NCI-H1436 (cell line): ENCODE data around the gene TARS2.
A peak's percentile ranks its signal among the peaks of the same experiment; 100 is the strongest.

Experiments
- DNase-seq: peaks from one replicate; lab custom pipeline; 2025; lab: John Stamatoyannopoulos, UW

Gene TARS2, protein sequence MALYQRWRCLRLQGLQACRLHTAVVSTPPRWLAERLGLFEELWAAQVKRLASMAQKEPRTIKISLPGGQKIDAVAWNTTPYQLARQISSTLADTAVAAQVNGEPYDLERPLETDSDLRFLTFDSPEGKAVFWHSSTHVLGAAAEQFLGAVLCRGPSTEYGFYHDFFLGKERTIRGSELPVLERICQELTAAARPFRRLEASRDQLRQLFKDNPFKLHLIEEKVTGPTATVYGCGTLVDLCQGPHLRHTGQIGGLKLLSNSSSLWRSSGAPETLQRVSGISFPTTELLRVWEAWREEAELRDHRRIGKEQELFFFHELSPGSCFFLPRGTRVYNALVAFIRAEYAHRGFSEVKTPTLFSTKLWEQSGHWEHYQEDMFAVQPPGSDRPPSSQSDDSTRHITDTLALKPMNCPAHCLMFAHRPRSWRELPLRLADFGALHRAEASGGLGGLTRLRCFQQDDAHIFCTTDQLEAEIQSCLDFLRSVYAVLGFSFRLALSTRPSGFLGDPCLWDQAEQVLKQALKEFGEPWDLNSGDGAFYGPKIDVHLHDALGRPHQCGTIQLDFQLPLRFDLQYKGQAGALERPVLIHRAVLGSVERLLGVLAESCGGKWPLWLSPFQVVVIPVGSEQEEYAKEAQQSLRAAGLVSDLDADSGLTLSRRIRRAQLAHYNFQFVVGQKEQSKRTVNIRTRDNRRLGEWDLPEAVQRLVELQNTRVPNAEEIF

GRCh38 chr1:150486966-150487762, at the start of gene TARS2:
TARS2 (plus strand) TSS chr1:150487419; CDS start chr1:150487451, 32 bp downstream.
- DNase-seq, result peak; percentile 95

- no peak for DNase-seq
These were observed 46.1 kb upstream of the TARS2 start for GRCh38 chr1:150441121-150441520.

DNA sequence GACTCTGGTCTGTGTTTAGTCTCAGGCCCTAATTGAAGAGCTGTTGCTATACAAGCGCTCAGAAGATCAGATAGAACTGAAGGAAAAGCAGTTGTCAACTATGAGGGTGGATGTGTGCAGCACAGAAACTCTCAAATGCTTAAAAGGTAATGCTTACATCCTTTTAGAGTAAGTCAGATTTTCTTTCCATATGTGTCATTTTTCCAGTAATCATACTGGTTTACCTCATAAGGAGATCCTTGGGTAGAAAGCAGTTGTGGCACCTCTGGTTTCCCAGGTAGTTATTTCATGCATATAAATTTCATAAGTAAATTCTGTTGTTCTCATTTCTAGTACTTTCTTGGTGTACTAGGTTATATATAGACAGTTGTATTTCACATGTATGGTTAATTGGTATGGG, 43.0 kb upstream of the TARS2 start:
- no peak for DNase-seq

DNA sequence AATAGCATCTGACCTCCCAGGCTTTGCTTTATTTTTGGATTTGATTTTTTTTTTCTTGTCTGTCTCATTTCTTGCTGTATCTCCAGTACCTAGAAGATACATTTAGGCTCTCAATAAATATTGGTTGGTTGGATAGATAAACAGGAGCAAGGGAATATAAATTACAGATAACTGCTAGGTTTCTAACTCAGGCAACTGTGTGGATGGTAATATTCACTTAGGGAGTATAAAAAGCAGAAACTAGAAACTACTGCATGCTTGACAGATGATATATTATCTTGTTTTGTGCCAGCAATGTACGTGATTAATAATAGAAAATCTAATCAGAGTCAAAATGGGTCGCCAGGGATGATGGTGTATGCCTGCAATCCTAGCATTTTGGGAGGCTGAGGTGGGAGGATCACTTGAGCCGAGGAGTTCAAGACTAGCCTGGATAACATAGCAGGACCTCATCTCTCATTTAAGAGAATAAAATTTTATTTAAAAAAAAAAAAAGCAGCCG, 31.0 kb upstream of the TARS2 start:
- no peak for DNase-seq

GRCh38 chr1:150464422-150464826, 22.8 kb upstream of the TARS2 start:
- peak; percentile 52 for DNase-seq

- no peak for DNase-seq
These were observed 20.3 kb upstream of the TARS2 start for GRCh38 chr1:150466964-150467363.

DNA sequence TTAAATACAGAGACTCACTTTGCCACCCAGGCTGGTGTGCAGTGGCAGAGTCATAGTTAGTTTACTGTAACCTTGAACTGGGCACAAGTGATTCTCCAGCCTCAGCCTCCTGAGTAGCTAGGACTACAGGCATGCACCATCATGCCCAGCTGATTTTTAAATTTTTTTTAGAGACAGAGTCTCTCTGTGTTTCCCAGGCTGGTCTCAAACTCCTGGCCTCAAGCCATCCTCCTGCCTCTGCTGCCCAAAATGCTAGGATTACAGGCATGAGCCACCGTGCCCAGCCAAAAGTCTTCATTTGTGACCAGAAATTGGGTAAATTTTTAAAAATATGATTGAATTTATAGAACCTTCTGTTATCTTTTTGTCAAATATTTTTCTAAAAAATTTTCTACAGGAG, 17.9 kb upstream of the TARS2 start:
- no peak for DNase-seq

- no peak for DNase-seq
These were observed 14.5 kb upstream of the TARS2 start for GRCh38 chr1:150472601-150473200.

DNA sequence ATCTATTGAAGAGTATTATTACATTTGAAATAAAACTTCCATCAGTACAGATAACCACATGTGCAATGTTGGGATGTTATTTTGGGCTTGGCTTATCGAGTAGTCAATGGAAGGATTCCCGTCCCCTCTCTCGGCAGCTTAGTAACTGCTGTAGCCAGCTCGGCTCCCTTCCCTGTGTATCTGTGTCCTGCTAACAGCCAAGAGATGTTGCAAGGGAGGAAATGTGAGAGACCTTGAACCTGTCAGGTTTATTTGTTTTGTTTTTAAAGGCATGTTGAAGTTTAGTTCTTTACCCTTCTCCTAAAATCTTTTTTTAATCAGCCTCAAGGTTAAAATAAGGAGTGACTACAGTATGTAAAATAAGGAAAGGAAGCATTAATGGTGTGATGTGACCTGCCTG, 13.6 kb upstream of the TARS2 start:
- DNase-seq, result no peak

DNA sequence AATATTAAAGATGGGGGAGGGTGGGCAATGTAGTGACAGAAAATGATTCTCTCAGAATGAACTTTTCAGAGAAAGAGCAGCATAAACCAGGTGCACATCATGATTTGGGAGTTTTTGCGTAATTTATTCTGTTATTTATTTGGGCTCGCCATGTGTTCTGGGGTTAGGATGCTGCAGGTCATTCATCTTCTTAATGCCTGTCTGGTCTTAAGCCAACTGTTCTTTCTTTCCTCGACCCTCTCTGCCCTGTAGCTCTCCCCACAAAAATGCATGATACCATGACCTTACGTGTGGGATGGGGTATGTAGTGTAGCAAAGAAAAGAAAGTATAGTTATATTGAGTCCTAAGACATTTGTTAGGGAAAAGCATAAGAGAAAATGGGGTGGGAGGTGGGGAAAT, 12.3 kb upstream of the TARS2 start:
- no peak for DNase-seq

DNA sequence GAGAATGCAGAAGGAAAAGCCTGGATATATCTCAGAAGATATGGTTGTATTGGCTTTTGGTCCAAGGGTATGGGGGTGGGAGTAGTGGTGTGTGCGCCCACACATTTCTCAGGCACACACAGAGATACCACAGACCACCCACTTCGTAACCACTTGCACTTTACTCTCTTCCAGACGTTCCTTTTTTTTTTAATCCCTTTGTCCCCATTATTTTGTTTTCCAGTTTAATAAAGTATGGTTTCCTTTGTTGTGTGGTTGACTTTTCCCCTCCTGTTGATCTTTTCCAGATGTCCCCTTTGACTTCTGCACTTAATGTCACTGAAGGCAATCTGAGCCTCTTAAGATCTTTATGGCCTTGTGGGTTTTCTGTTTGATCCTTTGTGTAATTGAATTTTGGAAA, 10.5 kb upstream of the TARS2 start:
- DNase-seq, result no peak

GRCh38 chr1:150477320-150477719, 9.9 kb upstream of the TARS2 start:
- no peak for DNase-seq

DNA sequence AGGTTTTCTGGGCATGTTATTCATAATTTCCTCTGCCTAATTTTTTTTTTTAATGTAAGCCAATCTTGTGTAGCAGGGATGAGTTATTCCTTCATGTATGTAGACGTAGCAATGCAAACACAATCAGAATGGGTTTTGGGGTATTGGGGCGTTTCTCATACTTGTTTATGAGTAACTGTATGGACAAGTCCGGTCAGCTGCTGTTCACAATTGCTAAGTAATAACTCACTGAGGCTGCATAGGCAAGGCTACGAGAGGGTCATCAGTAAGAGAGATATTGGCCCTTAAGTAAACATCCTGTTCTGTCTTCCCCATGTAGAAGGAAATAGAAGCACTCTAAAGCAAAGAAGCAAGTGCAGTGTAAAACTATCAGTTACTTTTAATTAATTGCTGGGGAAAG, 9.5 kb upstream of the TARS2 start:
- no peak for DNase-seq

- no peak for DNase-seq
These were observed 7.8 kb upstream of the TARS2 start for GRCh38 chr1:150479370-150479769.

GRCh38 chr1:150479927-150480352, 7.3 kb upstream of the TARS2 start:
- no peak for DNase-seq

DNA sequence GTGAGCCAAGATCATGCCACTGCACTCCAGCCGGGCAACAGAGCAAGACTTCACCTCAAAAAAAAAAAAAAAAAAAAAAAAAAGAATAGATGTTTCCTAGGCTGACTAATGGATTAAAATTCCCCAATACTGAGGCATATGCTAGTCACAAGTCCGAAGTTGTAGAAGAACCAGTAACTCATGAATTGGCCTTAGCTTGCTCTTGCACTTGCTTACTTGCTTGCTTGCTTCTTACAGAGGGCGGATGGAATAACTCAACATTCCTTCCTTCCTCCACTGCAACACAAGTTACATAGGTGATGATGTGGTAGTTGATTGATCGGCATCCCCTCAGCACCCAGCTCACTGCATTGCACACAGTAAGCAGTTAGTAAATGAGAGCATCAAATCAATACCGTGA, 2.8 kb upstream of the TARS2 start:
- no peak for DNase-seq

GRCh38 chr1:150484861-150485260, 2.4 kb upstream of the TARS2 start:
- no peak for DNase-seq

DNA sequence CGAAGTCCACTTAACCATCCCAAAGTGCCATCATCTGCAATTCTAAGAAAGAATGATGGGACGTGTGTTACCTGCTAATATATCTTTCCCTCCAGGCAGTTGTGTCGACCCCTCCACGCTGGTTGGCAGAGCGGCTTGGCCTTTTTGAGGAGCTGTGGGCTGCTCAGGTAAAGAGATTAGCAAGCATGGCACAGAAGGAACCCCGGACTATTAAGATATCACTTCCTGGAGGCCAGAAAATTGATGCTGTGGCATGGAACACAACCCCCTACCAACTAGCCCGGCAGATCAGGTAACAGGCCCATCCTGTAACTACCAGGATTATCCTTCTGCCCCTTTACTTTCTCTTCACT, 520 bp downstream of the TARS2 start:
- no peak for DNase-seq

DNA sequence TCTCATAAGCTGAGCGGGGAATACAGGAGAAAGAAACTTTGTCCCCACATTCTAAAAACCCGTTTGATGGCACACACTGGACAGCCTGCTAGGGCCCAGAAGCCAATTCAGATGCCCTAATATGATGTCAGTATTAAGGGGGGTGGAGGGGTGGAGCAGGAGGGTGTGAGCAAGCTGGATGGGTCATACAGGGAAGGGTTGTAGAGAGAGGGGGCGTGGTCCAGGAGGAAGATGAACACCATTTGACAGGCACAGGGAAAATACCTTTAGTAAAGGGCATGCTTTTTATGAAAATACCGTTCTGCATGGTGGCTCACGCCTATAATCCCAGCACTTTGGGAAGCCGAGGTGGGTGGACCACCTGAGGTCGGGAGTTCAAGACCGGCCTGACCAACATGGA, 6.0 kb downstream of the TARS2 start:
- no peak for DNase-seq

DNA sequence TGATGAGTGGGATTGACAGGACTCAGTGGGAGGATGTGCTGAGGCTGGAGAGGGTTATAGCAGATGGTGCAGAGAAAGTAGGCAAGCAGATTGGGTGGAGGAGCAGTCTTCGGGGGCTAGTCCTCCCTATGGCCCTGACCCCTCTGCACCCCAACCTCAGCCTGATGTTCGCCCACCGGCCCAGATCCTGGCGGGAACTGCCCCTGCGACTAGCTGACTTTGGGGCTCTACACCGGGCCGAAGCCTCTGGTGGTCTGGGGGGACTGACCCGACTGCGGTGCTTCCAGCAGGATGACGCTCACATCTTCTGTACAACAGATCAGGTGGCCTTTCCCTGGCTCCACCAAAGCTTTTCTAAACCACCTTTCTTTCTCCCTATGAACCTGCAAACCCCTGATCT, 11.1 kb downstream of the TARS2 start:
- no peak for DNase-seq

GRCh38 chr1:150505431-150505830, 18.2 kb downstream of the TARS2 start:
- no peak for DNase-seq
